Measurements from ENCODE around the gene NEU2.
"Not testable (repeated sequence)": the region's sequence is repeated elsewhere in the genome, so short reads cannot be mapped to it uniquely, and the experiment has no call there.

- not testable (repeated sequence) for TF ChIP-seq EZH2phosphoT487 (IDR thresholded peaks at IDR 0.05; ENCODE audit: borderline replicate concordance, low read length); CTCF (IDR thresholded peaks at IDR 0.05; ENCODE audit: low read depth, low read length, poor library complexity, severe bottlenecking)
Observed at GRCh38 chr2:233019610-233020009, 12.9 kb upstream of the NEU2 start.
